K562 (cell line): ENCODE data around the gene SHTN1. TPM values are rescaled to one million over a fixed set of nuclear protein-coding genes. Genes with fewer than 3 reads are reported as not detected.

ENCODE experiments used
- ATAC-seq: fragments of 200-7000 bp; cut with Tn5 transposase; 3 replicates; pipeline ENCODE4 v1.9.1; 2020; ENCODE audit warnings: moderate library complexity
- BruUV-seq: library from RNA; stranded (reverse); fragments of 400-500 nt; replicated peaks from 2 replicates; lab custom pipeline; 2021; lab: Mats Ljungman, UMichigan
- CTCF ChIA-PET: fragments of 300-600 bp; formaldehyde crosslinking; extraction: SDS; loops from one replicate; lab custom pipeline; 2021; ENCODE audit warnings: low intra/inter-chr PET ratio; lab: Yijun Ruan, JAX
- POLR2A ChIA-PET: fragments of 300-600, 350-650 bp; sonication (Branson Sonifier 250); formaldehyde crosslinking; extraction: SDS; loops from one replicate; lab custom pipeline; 2021; ENCODE audit warnings: antibody characterized with exemption, inconsistent platforms; lab: Yijun Ruan, JAX
- DNase-seq, 4 experiments: peaks; one replicate each; pipeline versions ENCODE4 v3.0.0 to v3.0.0-alpha.2; 2011 to 2018; ENCODE audit warnings: low spot score in 3 of 4, mixed read lengths in 3 of 4; ENCODE audit errors: extremely low read depth in 1 of 4
- FAIRE-seq: peaks from 2 replicates; lab custom pipeline; 2011; peaks lifted over from hg19 to GRCh38; lab: Jason Lieb, UNC
- H2AFZ ChIP-seq: 2 replicates; pipeline ENCODE4 v1.6.0; 2011; ENCODE audit warnings: low read depth, low read length, control low read depth, inconsistent platforms
- H3K27ac ChIP-seq: fragments of 200-600 bp; 3 replicates; pipeline ENCODE4 v1.8.0; 2011; ENCODE audit warnings: low read depth, mild to moderate bottlenecking, control low read depth, inconsistent platforms, low read length, moderate library complexity, mixed read lengths; ENCODE audit errors: extremely low read depth
- H3K27me3 ChIP-seq, 2 experiments: fragments of 300-600 bp in 1 of 2; 2 replicates in 1 of 2; 3 replicates in 1 of 2; pipeline versions ENCODE4 v1.6.0 to v1.8.0; 2011; ENCODE audit warnings: inconsistent platforms in 2 of 2, low read length in 2 of 2, mild to moderate bottlenecking in 1 of 2, mixed read lengths in 1 of 2, moderate library complexity in 1 of 2; ENCODE audit not compliant: control insufficient read depth in 2 of 2, insufficient read depth in 2 of 2
- H3K36me3 ChIP-seq: fragments of 300-600 bp; 3 replicates; pipeline ENCODE4 v1.8.0; 2011; ENCODE audit warnings: mild to moderate bottlenecking, low read length, inconsistent platforms; ENCODE audit not compliant: control insufficient read depth, insufficient read depth
- H3K4me1 ChIP-seq, 2 experiments: fragments of 200-600 bp in 1 of 2; replicated peaks in 1 of 2; 2 replicates in 1 of 2; 3 replicates in 1 of 2; pipeline versions ENCODE4 v1.5.1 to v1.8.0; 2011; ENCODE audit warnings: inconsistent platforms in 2 of 2, low read length in 2 of 2, mild to moderate bottlenecking in 1 of 2, mixed read lengths in 1 of 2, moderate library complexity in 1 of 2; ENCODE audit not compliant: control insufficient read depth in 2 of 2, insufficient read depth in 2 of 2
- H3K4me2 ChIP-seq: 2 replicates; pipeline ENCODE4 v1.6.1; 2011; ENCODE audit warnings: low read length, control low read depth, inconsistent platforms, mixed read lengths; ENCODE audit not compliant: insufficient read depth
- H3K4me3 ChIP-seq: fragments of 200-600 bp; sonication (generic), shearing (Covaris generic); 2 replicates; pipeline ENCODE4 v1.5.1; 2016; ENCODE audit warnings: control low read depth, inconsistent platforms
- H3K79me2 ChIP-seq: fragments of 200-600 bp; 3 replicates; pipeline ENCODE4 v1.8.0; 2011; ENCODE audit warnings: low read length, inconsistent platforms; ENCODE audit not compliant: control insufficient read depth, insufficient read depth
- H3K9ac ChIP-seq, 2 experiments: 2 replicates each; pipeline versions ENCODE4 v1.6.0 to v1.6.1; 2011; ENCODE audit warnings: low read depth in 2 of 2, low read length in 2 of 2, control low read depth in 1 of 2, inconsistent platforms in 1 of 2, mild to moderate bottlenecking in 1 of 2, mixed read lengths in 1 of 2; ENCODE audit not compliant: insufficient read depth in 1 of 2
- H3K9me1 ChIP-seq: one replicate; pipeline ENCODE4 v1.6.0; 2011; ENCODE audit warnings: inconsistent platforms, mild to moderate bottlenecking, low read length, moderate library complexity; ENCODE audit not compliant: control insufficient read depth, insufficient read depth
- H3K9me3 ChIP-seq: replicated peaks from 2 replicates; pipeline ENCODE4 v1.5.1; 2011; ENCODE audit warnings: low read depth, low read length, inconsistent platforms; ENCODE audit not compliant: control insufficient read depth, insufficient read depth
- H4K20me1 ChIP-seq: replicated peaks from 2 replicates; pipeline ENCODE4 v1.6.1; 2011; ENCODE audit warnings: low read length, inconsistent platforms, mixed read lengths; ENCODE audit not compliant: control insufficient read depth, insufficient read depth
- ARID2 ChIP-seq: fragments of 450-650 bp; IDR thresholded peaks from 2 replicates; pipeline ENCODE4 v1.6.1; 2017; ENCODE audit warnings: antibody characterized with exemption, mild to moderate bottlenecking
- CBX8 ChIP-seq: fragments of 200-600 bp; sonication (generic); IDR thresholded peaks from 2 replicates; pipeline ENCODE4 v1.6.1; 2012; ENCODE audit warnings: borderline replicate concordance, mixed run types, low read depth, mild to moderate bottlenecking, moderate library complexity, mixed read lengths, low read length, control low read depth, inconsistent platforms; ENCODE audit not compliant: poor library complexity, severe bottlenecking; ENCODE audit errors: extremely low read depth
- HDAC8 ChIP-seq: fragments of 450-650 bp; IDR thresholded peaks from 2 replicates; pipeline ENCODE4 v1.6.1; 2016; ENCODE audit warnings: mild to moderate bottlenecking, missing genetic modification characterization, moderate library complexity, missing compliant biosample characterization
- KAT8 ChIP-seq: fragments of 450-650 bp; IDR thresholded peaks from 2 replicates; pipeline ENCODE4 v1.6.1; 2016; ENCODE audit warnings: low read depth, mild to moderate bottlenecking
- KHSRP ChIP-seq: fragments of 450-650 bp; IDR thresholded peaks from 2 replicates; pipeline ENCODE4 v1.6.1; 2017
- MLLT1 ChIP-seq, 2 experiments: fragments of 450-650 bp; IDR thresholded peaks; 2 replicates each; pipeline ENCODE4 v1.6.1; 2016
- NUFIP1 ChIP-seq: fragments of 450-650 bp; IDR thresholded peaks from 2 replicates; pipeline ENCODE4 v1.6.1; 2018; ENCODE audit not compliant: partially characterized antibody
- RB1 ChIP-seq: fragments of 450-650 bp; IDR thresholded peaks from 2 replicates; pipeline ENCODE4 v1.6.1; 2017; ENCODE audit warnings: low read depth, mild to moderate bottlenecking
- SFPQ ChIP-seq: fragments of 200-400 bp; formaldehyde crosslinking; IDR thresholded peaks from 2 replicates; pipeline ENCODE4 v1.6.1; 2017; ENCODE audit warnings: mild to moderate bottlenecking, low read depth, low read length, moderate library complexity
- SMAD4 ChIP-seq: fragments of 250-450 bp; sonication (Bioruptor Pico); conservative IDR thresholded peaks from 2 replicates; pipeline ENCODE4 v1.8.0; 2021; ENCODE audit warnings: inconsistent platforms, mild to moderate bottlenecking, moderate library complexity
- TAF7 ChIP-seq: fragments of 450-650 bp; IDR thresholded peaks from 2 replicates; pipeline ENCODE4 v1.6.1; 2016; ENCODE audit warnings: missing genetic modification characterization, missing compliant biosample characterization
- THRA ChIP-seq: fragments of 450-650 bp; IDR thresholded peaks from 2 replicates; pipeline ENCODE4 v1.6.1; 2017; ENCODE audit warnings: mild to moderate bottlenecking, moderate library complexity
- ZNF316 ChIP-seq: fragments of 450-650 bp; IDR thresholded peaks from 2 replicates; pipeline ENCODE4 v1.6.1; 2016
- ZNF518B ChIP-seq: fragments of 250-450 bp; sonication (Bioruptor Pico); IDR thresholded peaks from 2 replicates; pipeline ENCODE4 v1.5.0; 2021; ENCODE audit warnings: mild to moderate bottlenecking, moderate library complexity
- ZNF586 ChIP-seq: fragments of 450-650 bp; formaldehyde crosslinking; conservative IDR thresholded peaks from 2 replicates; pipeline ENCODE4 v1.4.0; 2020; ENCODE audit warnings: mild to moderate bottlenecking, moderate library complexity
- WGBS: fragments of 100-300 bp; shearing (Covaris generic); methylation state at CpG from one replicate; pipeline ENCODE4 v1.1.6; 2016; ENCODE audit warnings: low coverage, mixed read lengths; ENCODE audit not compliant: insufficient coverage; ENCODE audit errors: missing lambda C conversion rate; 5-methylcytosine and 5-hydroxymethylcytosine counted together
- in situ Hi-C: fragments of 300-500 bp; cut with MboI; formaldehyde crosslinking; loops from 4 replicates; pipeline ENCODE4 v1.15.0; 2018; ENCODE audit warnings: inconsistent platforms, mixed read lengths
- intact Hi-C: fragments of 100-400 bp; cut with micrococcal nuclease; formaldehyde crosslinking; loops from 2 replicates; pipeline ENCODE4 v1.14.2; 2022
- polyA plus RNA-seq, 8 experiments: library from polyadenylated mRNA; depleted of rRNA in 4 of 8; stranded (reverse) in 5 of 8; unstranded in 3 of 8; fragments of >200 nt; fragmentation: Nextera tagmentation in 2 of 8; fragmentation: Illumina TruSeq in 1 of 8; extraction: Ambion mirVana in 2 of 8; extraction: Trizol in 1 of 8; gene quantifications; 2 replicates each; pipeline versions ENCODE4 v1.2.1 to v1.2.3, GENCODE V29; 2011 to 2014; ENCODE audit warnings: inconsistent platforms in 1 of 8, missing spikeins in 1 of 8
- total RNA-seq, 7 experiments: library from RNA; depleted of rRNA in 6 of 7; stranded (reverse); fragments of >200 nt in 6 of 7; fragmentation: Illumina TruSeq in 2 of 7; extraction: Trizol in 2 of 7; gene quantifications; 2 replicates each; pipeline versions ENCODE4 v1.2.1 to v1.2.3, GENCODE V29; 2011 to 2021; ENCODE audit warnings: low replicate concordance in 1 of 7

Gene SHTN1
- total and polyA plus RNA-seq, 9 of the 15 experiments (the other 6 are each of a cell fraction or from before 2014, with no cell fraction given) = 5.4 to 21.3 (median 13.3) TPM

GRCh38 chr10:116995648-116996047 is 9.3 kb downstream of the SHTN1 start:
- no peaks in the 10 kb centered on the region for H3K27me3 ChIP-seq
- intact Hi-C loops = no loop called here
- H3K9me1 ChIP-seq = no peaks in the 10 kb centered on the region
- FAIRE-seq = no peak
- no peaks in the 10 kb centered on the region; a peak in 1 of 5 replicates for H3K4me1 ChIP-seq
- H2AFZ ChIP-seq = no peak overlapping the region
- in situ Hi-C loops = no loop called here
- POLR2A ChIA-PET = no interaction called here
- BruUV-seq = no TSS peak
- ATAC-seq = no peak
- CTCF ChIA-PET = no interaction called here
- H3K4me3 ChIP-seq = no peak overlapping the region
- H3K9me3 ChIP-seq = no peaks in the 10 kb centered on the region
- peaks cover 70% of the 10 kb centered on the region for H3K79me2 ChIP-seq
- H4K20me1 ChIP-seq = no peaks in the 10 kb centered on the region
- H3K4me2 ChIP-seq = no peak overlapping the region
- H3K36me3 ChIP-seq = 0 out of 3 replicates have a peak, but pooled peaks cover 4% of the 10 kb centered on the region
- H3K27ac ChIP-seq = no peak overlapping the region
- no peak for DNase-seq
- no peak overlapping the region for H3K9ac ChIP-seq
- WGBS = 81% methylated on average over 3 of the region's 3 CpGs
- no peak for TF ChIP-seq ZNF586
- no peak for TF ChIP-seq CBX8
- no peak for TF ChIP-seq KHSRP
- no peak for TF ChIP-seq ZNF518B (CRISPR knock-in tag)
- TF ChIP-seq NUFIP1 = no peak
- no peak for TF ChIP-seq MLLT1 (IDR thresholded peaks at IDR 0.05)
- TF ChIP-seq ZNF316 = no peak
- TF ChIP-seq SMAD4 (CRISPR knock-in tag) = no peak
- no peak for TF ChIP-seq RB1
- TF ChIP-seq HDAC8 (tag) = no peak
- TF ChIP-seq ARID2 = no peak
- TF ChIP-seq TAF7 (tag) = no peak
- no peak for TF ChIP-seq THRA
- TF ChIP-seq KAT8 = no peak
- no peak for TF ChIP-seq SFPQ
